ENCODE results near the gene RAPGEF4.

Gene RAPGEF4

GRCh38 chr2:172753610-172754009 is 18.0 kb downstream of the RAPGEF4 start:
- TF ChIP-seq CTCF (IDR thresholded peaks at IDR 0.05; ENCODE audit: low read depth, low read length, missing control alignments), result no peak
- H3K4me3 ChIP-seq (replicated peaks; ENCODE audit: low read depth, low read length), result no peak overlapping the region
- no peak for DNase-seq (ENCODE audit: extremely low read depth, low read depth)

GRCh38 chr2:172759441-172759840 is 23.8 kb downstream of the RAPGEF4 start:
- DNase-seq (ENCODE audit: extremely low read depth, low read depth), result no peak
- no peak for TF ChIP-seq CTCF (IDR thresholded peaks at IDR 0.05; ENCODE audit: low read depth, low read length, missing control alignments)
- H3K4me3 ChIP-seq (replicated peaks; ENCODE audit: low read depth, low read length), result no peak overlapping the region

GRCh38 chr2:172761306-172761705 is 25.7 kb downstream of the RAPGEF4 start:
- no peak overlapping the region for H3K4me3 ChIP-seq (replicated peaks; ENCODE audit: low read depth, low read length)
- no peak for TF ChIP-seq CTCF (IDR thresholded peaks at IDR 0.05; ENCODE audit: low read depth, low read length, missing control alignments)
- DNase-seq (ENCODE audit: extremely low read depth, low read depth), result no peak

DNA sequence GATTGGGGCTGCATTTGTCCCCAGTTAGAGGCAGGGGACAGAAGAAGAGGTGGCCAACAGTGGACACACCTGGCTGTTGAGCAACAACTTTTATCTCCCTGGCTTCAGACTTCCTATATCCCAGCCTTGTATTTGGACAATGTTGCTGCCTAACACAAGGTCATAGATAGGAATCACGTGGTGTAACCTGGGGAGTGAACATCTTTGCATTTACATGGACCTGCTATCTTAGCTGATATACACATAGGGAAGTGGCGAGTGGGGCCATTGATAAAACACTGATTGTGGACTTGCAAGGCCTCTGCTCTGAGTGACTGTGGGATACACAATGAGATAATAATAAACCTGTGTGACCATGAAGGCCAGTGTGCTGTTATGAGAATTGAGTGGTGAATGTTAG is 26.9 kb downstream of the RAPGEF4 start:
- no peak overlapping the region for H3K4me3 ChIP-seq (replicated peaks; ENCODE audit: low read depth, low read length)
- no peak for DNase-seq (ENCODE audit: extremely low read depth, low read depth)
- no peak for TF ChIP-seq CTCF (IDR thresholded peaks at IDR 0.05; ENCODE audit: low read depth, low read length, missing control alignments)

DNA sequence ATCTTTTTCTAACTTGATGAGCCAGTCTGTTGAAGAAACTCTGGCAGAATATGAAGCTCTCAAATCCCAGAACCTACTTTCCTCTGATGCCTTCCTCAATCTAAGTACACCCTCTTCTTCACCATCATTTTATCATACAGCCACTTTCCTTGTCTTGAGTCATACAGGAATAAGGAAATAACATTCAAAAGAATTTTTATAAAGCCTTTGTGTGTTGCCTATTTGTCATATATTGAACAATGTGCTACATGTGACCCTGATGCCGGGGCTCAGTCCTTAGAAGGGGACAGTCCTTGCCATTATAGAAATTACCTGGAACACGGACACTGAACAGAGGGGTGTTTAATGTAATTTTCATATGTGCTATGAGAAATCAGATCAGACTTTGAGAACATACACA is 27.4 kb downstream of the RAPGEF4 start:
- DNase-seq (ENCODE audit: extremely low read depth, low read depth), result no peak
- no peak for TF ChIP-seq CTCF (IDR thresholded peaks at IDR 0.05; ENCODE audit: low read depth, low read length, missing control alignments)
- H3K4me3 ChIP-seq (replicated peaks; ENCODE audit: low read depth, low read length), result no peak overlapping the region

- no peak for DNase-seq (ENCODE audit: extremely low read depth, low read depth)
- H3K4me3 ChIP-seq (replicated peaks; ENCODE audit: low read depth, low read length), result no peak overlapping the region
- no peak for TF ChIP-seq CTCF (IDR thresholded peaks at IDR 0.05; ENCODE audit: low read depth, low read length, missing control alignments)
Measured at GRCh38 chr2:172765662-172766061, 30.0 kb downstream of the RAPGEF4 start.

- H3K4me3 ChIP-seq (replicated peaks; ENCODE audit: low read depth, low read length), result no peak overlapping the region
- DNase-seq (ENCODE audit: extremely low read depth, low read depth), result no peak
- no peak for TF ChIP-seq CTCF (IDR thresholded peaks at IDR 0.05; ENCODE audit: low read depth, low read length, missing control alignments)
Measured at GRCh38 chr2:172768401-172768800, 32.8 kb downstream of the RAPGEF4 start.

Measured in HFF-Myc (cell line).